NCI-H2227 treated with DMSO at 0.1 percent for 48 hours (cell line): ENCODE measurements around the gene DIPK2B.

Experiments
- DNase-seq: peaks from one replicate; lab custom pipeline; 2025; lab: John Stamatoyannopoulos, UW

The DIPK2B gene

GRCh38 chrX:45157647-45158046 is 43.0 kb downstream of the DIPK2B start:
- no peak for DNase-seq

- DNase-seq, result no peak
These were observed 46.2 kb downstream of the DIPK2B start for GRCh38 chrX:45154462-45154861.

- DNase-seq, result no peak
These were observed 46.7 kb downstream of the DIPK2B start for GRCh38 chrX:45154033-45154360.
